HT1080 (cell line): ENCODE measurements around the gene SNAP47. TPM values are rescaled to one million over a fixed set of nuclear protein-coding genes. Genes with fewer than 3 reads are reported as not detected.

Experiments used
- DNase-seq: peaks from one replicate; pipeline ENCODE4 v3.0.0-alpha.2; 2015; ENCODE audit warnings: low read depth
- total RNA-seq: library from RNA; depleted of rRNA; stranded (reverse); fragments of >200 nt; shearing (Covaris generic); gene quantifications from 2 replicates; pipeline ENCODE4 v1.2.3, GENCODE V29; 2014; rRNA removed

Gene SNAP47
- total RNA-seq, 1 experiment from 2014 or later, result 47.0 TPM

GRCh38 chr1:227795732-227796131 lies 60.5 kb downstream of the SNAP47 start:
- DNase-seq, result no peak

- no peak for DNase-seq
These were observed 61.2 kb downstream of the SNAP47 start for GRCh38 chr1:227796359-227796915.

GRCh38 chr1:227797144-227797543 lies 61.9 kb downstream of the SNAP47 start:
- no peak for DNase-seq

- no peak for DNase-seq
These were observed 62.4 kb downstream of the SNAP47 start for GRCh38 chr1:227797625-227798024.

GRCh38 chr1:227798078-227798802 lies 63.0 kb downstream of the SNAP47 start:
- no peak for DNase-seq

- DNase-seq, result no peak
These were observed 64.5 kb downstream of the SNAP47 start for GRCh38 chr1:227799756-227800155.

- DNase-seq, result no peak
These were observed 68.7 kb downstream of the SNAP47 start for GRCh38 chr1:227803933-227804332.

GRCh38 chr1:227805606-227806197 lies 70.5 kb downstream of the SNAP47 start:
- DNase-seq, result peak; percentile 98

GRCh38 chr1:227808566-227808965 lies 73.3 kb downstream of the SNAP47 start:
- peak; percentile 35 for DNase-seq

- DNase-seq, result no peak
These were observed 73.8 kb downstream of the SNAP47 start for GRCh38 chr1:227809026-227809425.

GRCh38 chr1:227813962-227814361 lies 78.7 kb downstream of the SNAP47 start:
- DNase-seq, result no peak

GRCh38 chr1:227815468-227816409 lies 80.5 kb downstream of the SNAP47 start, which contains the start of gene PRSS38:
Gene PRSS38, plus strand, starts transcription at chr1:227815675. Its CDS starts 42 bp downstream, at chr1:227815717.
- no peak for DNase-seq

GRCh38 chr1:227816750-227817446 lies 81.7 kb downstream of the SNAP47 start:
- DNase-seq, result peak; percentile 19

- DNase-seq, result no peak
These were observed 88.3 kb downstream of the SNAP47 start for GRCh38 chr1:227823537-227823936.

- DNase-seq, result no peak
These were observed 89.0 kb downstream of the SNAP47 start for GRCh38 chr1:227824204-227824603.

- DNase-seq, result peak; percentile 39
These were observed 93.6 kb downstream of the SNAP47 start for GRCh38 chr1:227828786-227829185.

Other genes starting within 250 kb of the SNAP47 start
- gene ZNF678, start 171.9 kb upstream of the SNAP47 start, total RNA-seq, result 5.3 and 5.7 TPM in 2 replicates
- gene JMJD4, start 133 bp upstream of the SNAP47 start, total RNA-seq, result 37.7 and 47.6 TPM in 2 replicates
- not detected in 2 replicates for gene PRSS38, start 80.2 kb downstream of the SNAP47 start, total RNA-seq
- 0.33 and 0.68 TPM in 2 replicates for gene WNT9A, start 212.5 kb downstream of the SNAP47 start, total RNA-seq